K562 (cell line): ENCODE data around the gene FOLR2. TPM values are rescaled to one million over a fixed set of nuclear protein-coding genes. Genes with fewer than 3 reads are reported as not detected.

Source experiments
- ARHGAP35 ChIP-seq: fragments of 450-650 bp; IDR thresholded peaks from 2 replicates; pipeline ENCODE4 v1.6.1; 2018; ENCODE audit not compliant: partially characterized antibody
- ASH1L ChIP-seq: fragments of 450-650 bp; IDR thresholded peaks from 2 replicates; pipeline ENCODE4 v1.6.1; 2018; ENCODE audit warnings: borderline replicate concordance, mild to moderate bottlenecking, low read depth; ENCODE audit not compliant: partially characterized antibody
- BRCA1 ChIP-seq, 2 experiments: fragments of 450-650 bp in 1 of 2; sonication (generic) in 1 of 2; formaldehyde crosslinking in 1 of 2; IDR thresholded peaks; 2 replicates each; pipeline versions ENCODE4 v1.5.0 to v1.6.1; 2017 to 2020; ENCODE audit warnings: mild to moderate bottlenecking in 1 of 2, missing genetic modification reagents in 1 of 2
- CC2D1A ChIP-seq: fragments of 450-650 bp; IDR thresholded peaks from 2 replicates; pipeline ENCODE4 v1.6.1; 2017; ENCODE audit warnings: mild to moderate bottlenecking
- ELF4 ChIP-seq: fragments of 450-650 bp; formaldehyde crosslinking; IDR thresholded peaks from 2 replicates; pipeline ENCODE4 v1.4.0; 2022; ENCODE audit warnings: missing genetic modification characterization
- FIP1L1 ChIP-seq: fragments of 200-400 bp; formaldehyde crosslinking; IDR thresholded peaks from 2 replicates; pipeline ENCODE4 v1.6.1; 2018; ENCODE audit warnings: mild to moderate bottlenecking, low read depth, low read length; ENCODE audit not compliant: poor library complexity, severe bottlenecking
- MEF2D ChIP-seq: conservative IDR thresholded peaks from 2 replicates; pipeline ENCODE4 v1.6.1; 2016; ENCODE audit warnings: low read depth, missing genetic modification characterization, missing compliant biosample characterization
- MXD1 ChIP-seq: fragments of 250-450 bp; sonication (Bioruptor Pico); IDR thresholded peaks from 2 replicates; pipeline ENCODE4 v1.8.0; 2021; ENCODE audit warnings: borderline replicate concordance, mild to moderate bottlenecking, moderate library complexity; ENCODE audit not compliant: poor library complexity, severe bottlenecking
- POLR2A ChIP-seq: fragments of 450-650 bp; conservative IDR thresholded peaks from 2 replicates; pipeline ENCODE4 v1.6.1; 2016
- RAD21 ChIP-seq, 2 experiments: fragments of 250-450 bp in 1 of 2; fragments of 450-650 bp in 1 of 2; sonication (Bioruptor Pico) in 1 of 2; formaldehyde crosslinking in 1 of 2; IDR thresholded peaks in 1 of 2; conservative IDR thresholded peaks in 1 of 2; 2 replicates each; pipeline versions ENCODE4 v1.4.0 to v1.8.0; 2020 to 2022; ENCODE audit warnings: mild to moderate bottlenecking in 2 of 2, moderate library complexity in 1 of 2
- SIRT6 ChIP-seq: IDR thresholded peaks from one replicate; pipeline ENCODE4 v1.6.1; 2012; ENCODE audit warnings: low read depth, mild to moderate bottlenecking, control low read depth, inconsistent platforms, low read length, moderate library complexity
- SP1 ChIP-seq: sonication (generic); formaldehyde crosslinking; IDR thresholded peaks from 2 replicates; pipeline ENCODE4 v1.8.1; 2022; ENCODE audit warnings: mild to moderate bottlenecking, missing genetic modification reagents
- SRSF9 ChIP-seq: fragments of 200-400 bp; formaldehyde crosslinking; IDR thresholded peaks from 2 replicates; pipeline ENCODE4 v1.6.1; 2017; ENCODE audit warnings: low read depth, low read length, borderline replicate concordance
- TAF1 ChIP-seq: IDR thresholded peaks from 2 replicates; pipeline ENCODE4 v1.6.1; 2011; ENCODE audit warnings: mild to moderate bottlenecking, low read length, moderate library complexity; ENCODE audit not compliant: insufficient read depth, control insufficient read depth, severe bottlenecking; ENCODE audit errors: extremely low read depth
- TCFL5 ChIP-seq: fragments of 250-450 bp; sonication (Bioruptor Pico); conservative IDR thresholded peaks from 2 replicates; pipeline ENCODE4 v1.6.1; 2021; ENCODE audit warnings: mild to moderate bottlenecking, moderate library complexity, matching md5 sums
- TOE1 ChIP-seq, 2 experiments: fragments of 450-650 bp in 1 of 2; sonication (generic) in 1 of 2; formaldehyde crosslinking in 1 of 2; IDR thresholded peaks; 2 replicates each; pipeline versions ENCODE4 v1.7.1 to v1.8.0; 2016 to 2022; ENCODE audit warnings: borderline replicate concordance in 2 of 2, mild to moderate bottlenecking in 2 of 2, antibody characterized with exemption in 1 of 2, inconsistent platforms in 1 of 2, low read depth in 1 of 2, missing genetic modification reagents in 1 of 2, moderate library complexity in 1 of 2
- XRCC4 ChIP-seq: IDR thresholded peaks from one replicate; pipeline ENCODE4 v1.6.1; 2011; ENCODE audit not compliant: insufficient read depth, insufficient read length; ENCODE audit errors: extremely low read depth
- ZFP30 ChIP-seq: fragments of 250-450 bp; sonication (Bioruptor Pico); IDR thresholded peaks from 2 replicates; pipeline ENCODE4 v1.8.0; 2022; ENCODE audit warnings: moderate library complexity, mild to moderate bottlenecking, inconsistent platforms, borderline replicate concordance
- ZKSCAN3 ChIP-seq: fragments of 250-450 bp; sonication (Bioruptor Pico); IDR thresholded peaks from 2 replicates; pipeline ENCODE4 v1.4.0; 2020
- ZNF143 ChIP-seq: sonication (generic); formaldehyde crosslinking; IDR thresholded peaks from 2 replicates; pipeline ENCODE4 v1.9.0; 2022; ENCODE audit warnings: mild to moderate bottlenecking, missing genetic modification reagents
- polyA plus RNA-seq, 8 experiments: library from polyadenylated mRNA; depleted of rRNA in 4 of 8; stranded (reverse) in 5 of 8; unstranded in 3 of 8; fragments of >200 nt; fragmentation: Nextera tagmentation in 2 of 8; fragmentation: Illumina TruSeq in 1 of 8; extraction: Ambion mirVana in 2 of 8; extraction: Trizol in 1 of 8; gene quantifications; 2 replicates each; pipeline versions ENCODE4 v1.2.1 to v1.2.3, GENCODE V29; 2011 to 2014; ENCODE audit warnings: inconsistent platforms in 1 of 8, missing spikeins in 1 of 8
- total RNA-seq, 7 experiments: library from RNA; depleted of rRNA in 6 of 7; stranded (reverse); fragments of >200 nt in 6 of 7; fragmentation: Illumina TruSeq in 2 of 7; extraction: Trizol in 2 of 7; gene quantifications; 2 replicates each; pipeline versions ENCODE4 v1.2.1 to v1.2.3, GENCODE V29; 2011 to 2021; ENCODE audit warnings: low replicate concordance in 1 of 7
- TF ChIP-seq, protein P1 (sequence below), 2 experiments: IDR thresholded peaks; 2 replicates each; pipeline ENCODE4 v1.6.1; 2011; ENCODE audit warnings: borderline replicate concordance in 1 of 2, control low read depth in 1 of 2, low read depth in 1 of 2, low read length in 1 of 2, mild to moderate bottlenecking in 1 of 2, mixed read lengths in 1 of 2, moderate library complexity in 1 of 2; ENCODE audit not compliant: insufficient read depth in 1 of 2, insufficient read length in 1 of 2, poor library complexity in 1 of 2, severe bottlenecking in 1 of 2; ENCODE audit errors: extremely low read depth in 1 of 2
- TF ChIP-seq, protein P2 (sequence below): fragments of 450-650 bp; formaldehyde crosslinking; IDR thresholded peaks from 2 replicates; pipeline ENCODE4 v1.4.0; 2022; ENCODE audit warnings: mild to moderate bottlenecking, moderate library complexity
- TF ChIP-seq, protein P3 (sequence below): fragments of 250-450 bp; sonication (Bioruptor Pico); IDR thresholded peaks from 2 replicates; pipeline ENCODE4 v1.8.0; 2021; ENCODE audit warnings: moderate library complexity, mild to moderate bottlenecking, inconsistent platforms

Gene FOLR2
- total and polyA plus RNA-seq, 9 of the 15 experiments (the other 6 are each of a cell fraction or from before 2014, with no cell fraction given): 0.27 TPM; not detected in 8

GRCh38 chr11:72222907-72223614 lies 6.5 kb downstream of the FOLR2 start (continued):
- TF ChIP-seq, protein P1, sequence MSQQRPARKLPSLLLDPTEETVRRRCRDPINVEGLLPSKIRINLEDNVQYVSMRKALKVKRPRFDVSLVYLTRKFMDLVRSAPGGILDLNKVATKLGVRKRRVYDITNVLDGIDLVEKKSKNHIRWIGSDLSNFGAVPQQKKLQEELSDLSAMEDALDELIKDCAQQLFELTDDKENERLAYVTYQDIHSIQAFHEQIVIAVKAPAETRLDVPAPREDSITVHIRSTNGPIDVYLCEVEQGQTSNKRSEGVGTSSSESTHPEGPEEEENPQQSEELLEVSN (IDR thresholded peaks at IDR 0.05; ENCODE audit: borderline replicate concordance in 1 of 2, extremely low read depth in 1 of 2, insufficient read depth in 1 of 2, insufficient read length in 1 of 2, low read depth in 1 of 2, low read length in 1 of 2, poor library complexity in 1 of 2, severe bottlenecking in 1 of 2): no peak
- TF ChIP-seq ZNF143 (CRISPR knock-in tag): no peak
- TF ChIP-seq RAD21 (CRISPR knock-in tag; conservative IDR thresholded peaks at IDR 0.05 in 1 of 2, IDR thresholded peaks at IDR 0.05 in 1 of 2): no peak
- TF ChIP-seq MXD1 (CRISPR knock-in tag): no peak
- TF ChIP-seq ELF4 (CRISPR knock-in tag): no peak
- no peak for TF ChIP-seq ARHGAP35
- TF ChIP-seq MEF2D: no peak; the same call in 1 of the 2 replicates
- no peak for TF ChIP-seq CC2D1A
- no peak for TF ChIP-seq SIRT6
- no peak for TF ChIP-seq BRCA1 (IDR thresholded peaks at IDR 0.05)
- TF ChIP-seq BRCA1 (CRISPR knock-in tag; IDR thresholded peaks at IDR 0.05): no peak
- TF ChIP-seq, protein P2, sequence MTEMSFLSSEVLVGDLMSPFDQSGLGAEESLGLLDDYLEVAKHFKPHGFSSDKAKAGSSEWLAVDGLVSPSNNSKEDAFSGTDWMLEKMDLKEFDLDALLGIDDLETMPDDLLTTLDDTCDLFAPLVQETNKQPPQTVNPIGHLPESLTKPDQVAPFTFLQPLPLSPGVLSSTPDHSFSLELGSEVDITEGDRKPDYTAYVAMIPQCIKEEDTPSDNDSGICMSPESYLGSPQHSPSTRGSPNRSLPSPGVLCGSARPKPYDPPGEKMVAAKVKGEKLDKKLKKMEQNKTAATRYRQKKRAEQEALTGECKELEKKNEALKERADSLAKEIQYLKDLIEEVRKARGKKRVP (CRISPR knock-in tag): no peak
- peak; percentile 22 for TF ChIP-seq TAF1
- TF ChIP-seq TCFL5 (CRISPR knock-in tag): no peak
- peak; percentile 74 for TF ChIP-seq POLR2A
- no peak for TF ChIP-seq XRCC4
- TF ChIP-seq SRSF9: no peak
- TF ChIP-seq ZKSCAN3 (CRISPR knock-in tag): no peak
- TF ChIP-seq ZFP30 (CRISPR knock-in tag): no peak
- TF ChIP-seq, protein P3, sequence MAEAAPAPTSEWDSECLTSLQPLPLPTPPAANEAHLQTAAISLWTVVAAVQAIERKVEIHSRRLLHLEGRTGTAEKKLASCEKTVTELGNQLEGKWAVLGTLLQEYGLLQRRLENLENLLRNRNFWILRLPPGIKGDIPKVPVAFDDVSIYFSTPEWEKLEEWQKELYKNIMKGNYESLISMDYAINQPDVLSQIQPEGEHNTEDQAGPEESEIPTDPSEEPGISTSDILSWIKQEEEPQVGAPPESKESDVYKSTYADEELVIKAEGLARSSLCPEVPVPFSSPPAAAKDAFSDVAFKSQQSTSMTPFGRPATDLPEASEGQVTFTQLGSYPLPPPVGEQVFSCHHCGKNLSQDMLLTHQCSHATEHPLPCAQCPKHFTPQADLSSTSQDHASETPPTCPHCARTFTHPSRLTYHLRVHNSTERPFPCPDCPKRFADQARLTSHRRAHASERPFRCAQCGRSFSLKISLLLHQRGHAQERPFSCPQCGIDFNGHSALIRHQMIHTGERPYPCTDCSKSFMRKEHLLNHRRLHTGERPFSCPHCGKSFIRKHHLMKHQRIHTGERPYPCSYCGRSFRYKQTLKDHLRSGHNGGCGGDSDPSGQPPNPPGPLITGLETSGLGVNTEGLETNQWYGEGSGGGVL (CRISPR knock-in tag): no peak
- TF ChIP-seq SP1 (CRISPR knock-in tag): peak; percentile 79
- no peak for TF ChIP-seq ASH1L
- TF ChIP-seq FIP1L1: peak; percentile 36
- TF ChIP-seq TOE1 (IDR thresholded peaks at IDR 0.05; ENCODE audit: borderline replicate concordance): peak; percentile 90; the same call in 1 of the 2 replicates
- no peak for TF ChIP-seq TOE1 (CRISPR knock-in tag; IDR thresholded peaks at IDR 0.05; ENCODE audit: borderline replicate concordance, low read depth)
